Spleen (tissue), 7 donors: ENCODE results near the gene SRPK3.

Source experiments
- CTCF ChIP-seq, 11 experiments: fragments of 200-600 bp in 7 of 11; fragments of 450-650 bp in 4 of 11; sonication (generic) in 4 of 11; IDR thresholded peaks in 8 of 11; conservative IDR thresholded peaks in 3 of 11; 1 replicate in 7 of 11; 2 replicates in 4 of 11; pipeline versions ENCODE4 v1.4.0 to v1.8.0; 2016 to 2021; ENCODE audit warnings: antibody characterized with exemption in 11 of 11, inconsistent platforms in 4 of 11, mild to moderate bottlenecking in 1 of 11
- POLR2AphosphoS5 ChIP-seq, 3 donors: sonication (generic); formaldehyde crosslinking; IDR thresholded peaks; one replicate each; pipeline ENCODE4 v1.5.1; 2017; ENCODE audit warnings: antibody characterized with exemption in 3 of 3
- donor health status: DM: no; HTN: no; CAD: no; lungs with moderate emphysema.
- donor health status: DM: no; HTN: no; CAD: no.
- donor health status: DM: no; HTN: no; CAD: no.

DNA sequence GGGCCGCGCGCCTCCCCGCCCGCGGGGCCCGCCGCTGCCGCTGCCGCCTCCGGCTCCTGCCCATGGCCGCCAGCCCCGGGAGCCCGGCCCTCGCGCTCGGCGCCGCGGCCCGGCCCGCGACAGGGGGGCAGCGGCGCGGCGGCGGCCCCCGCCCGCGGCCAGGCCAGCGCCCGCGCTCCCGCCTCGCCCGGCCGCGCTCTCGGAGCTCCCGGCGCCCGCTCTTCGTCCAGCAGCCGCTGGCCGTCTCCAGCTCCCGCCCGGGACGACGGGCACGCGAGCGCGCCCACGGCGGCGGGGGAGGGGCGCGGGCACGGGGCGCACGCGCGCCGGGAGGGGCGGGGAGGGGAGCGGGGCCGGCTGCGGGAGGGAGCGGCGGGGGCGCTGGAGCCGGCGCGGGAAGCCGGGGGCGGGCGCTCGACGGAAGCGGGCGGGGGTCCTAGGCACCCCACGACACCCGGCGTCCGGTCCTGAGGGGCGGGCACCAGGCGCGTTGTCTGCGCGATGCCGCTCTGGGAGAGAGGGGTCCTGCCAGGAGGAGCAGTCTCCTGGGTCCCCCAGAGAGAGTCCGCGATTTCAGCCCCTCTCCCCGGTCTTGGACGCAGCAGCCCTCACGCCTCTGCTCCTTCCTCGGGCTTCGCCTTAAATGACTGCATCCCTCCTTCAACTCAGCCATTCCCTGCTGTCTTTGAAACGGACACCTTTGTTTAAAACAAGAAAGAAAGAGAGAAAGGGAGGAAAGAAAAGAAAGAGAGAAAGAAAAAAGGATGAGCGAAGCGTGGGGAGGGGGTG is 50.0 kb downstream of the SRPK3 start:
- TF ChIP-seq CTCF (IDR thresholded peaks at IDR 0.05 in 8 of 11, conservative IDR thresholded peaks at IDR 0.05 in 3 of 11) (no peak), POLR2AphosphoS5 (IDR thresholded peaks at IDR 0.05) (no peak)
